ENCODE measurements around the gene ZNF331.

Gene ZNF331

GRCh38 chr19:53612762-53613526, 75.0 kb downstream of the ZNF331 start:
- DNase-seq (no peak), ATAC-seq (no peak)
- peaks cover 10% of the 10 kb centered on the region for H3K9me3 Mint-ChIP-seq
- no peaks in the 10 kb centered on the region for H3K27me3 Mint-ChIP-seq
- no peak overlapping the region for H3K27ac Mint-ChIP-seq
- H3K36me3 Mint-ChIP-seq (ENCODE audit: low read depth): no peaks in the 10 kb centered on the region
- H3K4me3 Mint-ChIP-seq: no peak overlapping the region
- H3K4me1 Mint-ChIP-seq: no peaks in the 10 kb centered on the region

GRCh38 chr19:53621885-53622740, 84.2 kb downstream of the ZNF331 start:
- DNase-seq (no peak), ATAC-seq (no peak)
- peaks cover 5% of the 10 kb centered on the region for H3K9me3 Mint-ChIP-seq
- peaks cover 2% of the 10 kb centered on the region for H3K36me3 Mint-ChIP-seq (ENCODE audit: low read depth)
- H3K27me3 Mint-ChIP-seq: no peaks in the 10 kb centered on the region
- no peaks in the 10 kb centered on the region for H3K4me1 Mint-ChIP-seq
- no peak overlapping the region for H3K27ac Mint-ChIP-seq
- no peak overlapping the region for H3K4me3 Mint-ChIP-seq

- ATAC-seq: no peak
Observed at GRCh38 chr19:53624771-53625545, 87.0 kb downstream of the ZNF331 start.

GRCh38 chr19:53626486-53626885, 88.5 kb downstream of the ZNF331 start:
- Mint-ChIP-seq H3K27ac (no peak overlapping the region), H3K36me3 (ENCODE audit: low read depth) (peaks cover 2% of the 10 kb centered on the region), H3K9me3 (peaks cover 6% of the 10 kb centered on the region), H3K27me3 (no peaks in the 10 kb centered on the region), H3K4me3 (no peak overlapping the region), H3K4me1 (no peaks in the 10 kb centered on the region)
- no peak for ATAC-seq
- DNase-seq: no peak

More at GRCh38 chr19:53624771-53625545, 87.0 kb downstream of the ZNF331 start:
- Mint-ChIP-seq H3K9me3 (peaks cover 6% of the 10 kb centered on the region), H3K4me3 (no peak overlapping the region), H3K27me3 (no peaks in the 10 kb centered on the region), H3K36me3 (ENCODE audit: low read depth) (peaks cover 2% of the 10 kb centered on the region), H3K27ac (no peak overlapping the region), H3K4me1 (no peaks in the 10 kb centered on the region)
- DNase-seq: no peak

- Mint-ChIP-seq H3K4me3 (no peak overlapping the region), H3K27me3 (no peaks in the 10 kb centered on the region), H3K36me3 (ENCODE audit: low read depth) (peaks cover 2% of the 10 kb centered on the region), H3K4me1 (no peaks in the 10 kb centered on the region), H3K9me3 (peaks cover 6% of the 10 kb centered on the region), H3K27ac (no peak overlapping the region)
- no peak for ATAC-seq
- no peak for DNase-seq
Observed at GRCh38 chr19:53626976-53627375, 89.0 kb downstream of the ZNF331 start.
